SK-N-MC (cell line): ENCODE data around the gene TNFRSF18.

Experiments used
- EZH2 ChIP-seq: fragments of 200-600 bp; sonication (generic); IDR thresholded peaks from one replicate; pipeline ENCODE4 v1.6.1; 2017; ENCODE audit warnings: antibody characterized with exemption
- POLR2AphosphoS5 ChIP-seq: IDR thresholded peaks from 2 replicates; pipeline ENCODE4 v1.6.1; 2012; ENCODE audit warnings: mild to moderate bottlenecking, low read depth, low read length, borderline replicate concordance

DNA sequence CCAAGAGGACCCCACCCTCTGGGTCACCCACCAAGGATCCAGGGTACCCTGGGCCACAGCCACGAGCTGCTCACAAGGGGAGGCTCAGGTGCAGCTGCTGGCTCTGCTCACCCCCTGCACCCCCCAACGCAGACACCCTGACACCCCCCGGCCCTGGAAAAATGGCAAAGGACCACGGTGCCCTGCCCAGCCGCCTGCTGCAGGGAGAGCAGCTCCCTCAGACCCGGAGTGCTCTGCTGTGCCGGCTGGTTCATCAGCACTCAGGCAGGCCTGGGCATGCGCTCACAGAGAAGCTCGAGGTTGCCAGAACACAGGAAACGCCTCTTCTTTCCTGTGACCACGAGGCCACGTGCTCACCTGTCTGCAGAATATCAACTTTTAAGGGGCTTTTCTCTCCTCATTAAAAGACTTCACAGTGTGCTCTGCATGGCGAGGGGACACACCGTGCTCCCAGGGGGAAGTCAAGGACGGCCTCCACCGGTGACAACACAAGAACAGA lies 44.4 kb upstream of the TNFRSF18 start:
- TF ChIP-seq EZH2 (no peak), POLR2AphosphoS5 (0 out of 2 replicates have a peak, but pooled peaks have one; percentile 11)
